GM23248 (cell line): ENCODE results near the gene SLC35G2. TPM values are rescaled to one million over a fixed set of nuclear protein-coding genes. Genes with fewer than 3 reads are reported as not detected.

Experiments used
- DNase-seq: peaks from one replicate; pipeline ENCODE4 v3.0.0-alpha.2; 2015
- H2AFZ ChIP-seq: fragments of 200-600 bp; sonication (generic); 2 replicates; pipeline ENCODE4 v1.6.1; 2016; ENCODE audit warnings: antibody characterized with exemption
- H3F3A ChIP-seq: fragments of 200-600 bp; sonication (generic); 2 replicates; pipeline ENCODE4 v1.6.1; 2016; ENCODE audit warnings: mild to moderate bottlenecking, antibody characterized with exemption, mixed run types; ENCODE audit not compliant: insufficient read depth
- H3K27ac ChIP-seq: fragments of 200-600 bp; sonication (generic); 2 replicates; pipeline ENCODE4 v1.5.1; 2016; ENCODE audit warnings: mild to moderate bottlenecking
- H3K27me3 ChIP-seq: fragments of 200-600 bp; sonication (generic); replicated peaks from 2 replicates; pipeline ENCODE4 v1.6.1; 2016; ENCODE audit warnings: mild to moderate bottlenecking; ENCODE audit not compliant: insufficient read depth
- H3K36me3 ChIP-seq: fragments of 200-600 bp; sonication (generic); 2 replicates; pipeline ENCODE4 v1.6.1; 2016; ENCODE audit warnings: low read depth, mild to moderate bottlenecking
- H3K4me1 ChIP-seq: fragments of 200-600 bp; sonication (generic); 2 replicates; pipeline ENCODE4 v1.6.1; 2016; ENCODE audit warnings: mild to moderate bottlenecking; ENCODE audit not compliant: insufficient read depth
- H3K4me2 ChIP-seq: fragments of 200-600 bp; sonication (generic); one replicate; pipeline ENCODE4 v1.6.1; 2016; ENCODE audit warnings: mild to moderate bottlenecking; ENCODE audit not compliant: unreplicated experiment
- H3K4me3 ChIP-seq: fragments of 200-600 bp; sonication (generic); 2 replicates; pipeline ENCODE4 v1.5.1; 2016; ENCODE audit warnings: mild to moderate bottlenecking
- H3K79me2 ChIP-seq: fragments of 200-600 bp; sonication (generic); 2 replicates; pipeline ENCODE4 v1.6.1; 2016; ENCODE audit warnings: mild to moderate bottlenecking; ENCODE audit not compliant: insufficient read depth
- H3K9ac ChIP-seq: fragments of 200-600 bp; sonication (generic); 2 replicates; pipeline ENCODE4 v1.6.1; 2016; ENCODE audit warnings: mild to moderate bottlenecking
- H3K9me2 ChIP-seq: fragments of 200-600 bp; sonication (generic); 2 replicates; pipeline ENCODE4 v1.6.1; 2016; ENCODE audit warnings: mixed run types, mild to moderate bottlenecking, moderate library complexity; ENCODE audit not compliant: insufficient read depth
- H3K9me3 ChIP-seq: fragments of 200-600 bp; sonication (generic); one replicate; pipeline ENCODE4 v1.6.1; 2017; ENCODE audit warnings: low read depth
- H4K20me1 ChIP-seq: fragments of 200-600 bp; sonication (generic); 2 replicates; pipeline ENCODE4 v1.6.0; 2016; ENCODE audit not compliant: insufficient read depth
- EZH2 ChIP-seq: fragments of 200-600 bp; sonication (generic); IDR thresholded peaks from 2 replicates; pipeline ENCODE4 v1.6.1; 2018; ENCODE audit warnings: antibody characterized with exemption, mild to moderate bottlenecking; ENCODE audit not compliant: insufficient read depth, poor library complexity, severe bottlenecking
- EZH2phosphoT487 ChIP-seq: fragments of 200-600 bp; sonication (generic); IDR thresholded peaks from 2 replicates; pipeline ENCODE4 v1.6.1; 2018; ENCODE audit warnings: antibody characterized with exemption, moderate library complexity, mild to moderate bottlenecking, low read depth; ENCODE audit not compliant: insufficient read depth
- WGBS, 2 experiments: methylation state at CpG; one replicate each; pipeline ENCODE4 v1.1.6; 2015 to 2017; ENCODE audit warnings: low lambda C conversion rate in 2 of 2, low coverage in 1 of 2; ENCODE audit errors: missing lambda C conversion rate in 2 of 2; 5-methylcytosine and 5-hydroxymethylcytosine counted together
- in situ Hi-C: fragments of 300-500 bp; cut with MboI; formaldehyde crosslinking; loops from 2 replicates; pipeline ENCODE4 v1.15.0; 2020
- polyA plus RNA-seq: library from polyadenylated mRNA; unstranded; fragments of >200 nt; fragmentation: Nextera tagmentation; extraction: Ambion mirVana; gene quantifications from 2 replicates; pipeline ENCODE4 v1.2.1, GENCODE V29; 2016
- total RNA-seq: library from RNA; depleted of rRNA; stranded (reverse); fragments of >200 nt; shearing (Covaris generic); gene quantifications from 2 replicates; pipeline ENCODE4 v1.2.3, GENCODE V29; 2014

The SLC35G2 gene
- total and polyA plus RNA-seq, 2 experiments from 2014 or later = 9.4 to 10.8 TPM

GRCh38 chr3:136835089-136835812 lies 16.3 kb downstream of the SLC35G2 start:
- H3K79me2 ChIP-seq = peaks cover 60% of the 10 kb centered on the region

DNA sequence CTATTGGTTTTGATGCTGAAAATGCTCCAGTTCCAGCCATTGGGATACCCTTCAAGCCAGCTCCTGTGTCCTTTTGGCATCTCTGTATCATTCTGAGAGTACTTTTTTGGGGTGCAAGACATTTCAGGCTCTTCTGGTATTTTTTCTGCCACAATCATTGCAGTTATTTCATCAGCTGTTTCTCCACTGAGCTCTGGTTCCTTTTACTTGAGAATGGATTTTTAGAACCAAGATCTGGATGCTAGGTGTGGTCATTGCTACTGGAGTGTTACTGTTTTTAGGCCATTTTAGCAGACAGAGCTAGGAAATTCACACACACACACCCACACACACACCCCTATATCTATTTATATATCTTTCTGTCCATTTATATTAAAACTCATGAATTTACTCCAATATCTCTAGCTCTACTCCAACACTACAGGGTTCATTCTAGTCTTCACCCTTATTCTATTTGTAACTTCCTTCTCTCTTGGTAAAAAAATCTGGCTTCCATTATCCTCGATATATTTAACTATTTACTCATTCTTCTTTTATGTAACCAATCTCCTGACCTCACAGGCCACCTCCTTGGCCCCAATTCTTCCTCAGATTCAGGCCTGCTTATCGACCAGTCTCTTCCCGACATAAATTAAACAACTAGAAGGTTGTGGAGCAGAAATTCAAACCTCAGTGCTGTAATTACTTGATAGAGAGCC lies 17.0 kb downstream of the SLC35G2 start:
- H3K9me3 ChIP-seq = no peaks in the 10 kb centered on the region
- H2AFZ ChIP-seq = peak overlapping the region; percentile 43; the same call in 1 of the 2 replicates
- no peaks in the 10 kb centered on the region for H3K36me3 ChIP-seq
- no peaks in the 10 kb centered on the region for H4K20me1 ChIP-seq
- peaks cover 34% of the 10 kb centered on the region for H3F3A ChIP-seq
- in situ Hi-C loops = no loop called here
- no peak overlapping the region for H3K9ac ChIP-seq
- H3K27ac ChIP-seq = peak overlapping the region; percentile 4
- peak; percentile 44 for DNase-seq
- no peaks in the 10 kb centered on the region for H3K27me3 ChIP-seq
- H3K4me3 ChIP-seq = no peak overlapping the region
- H3K4me1 ChIP-seq = peaks cover 41% of the 10 kb centered on the region
- H3K9me2 ChIP-seq = no peaks in the 10 kb centered on the region
- peak overlapping the region; percentile 30 for H3K4me2 ChIP-seq
- peaks cover 53% of the 10 kb centered on the region for H3K79me2 ChIP-seq
- WGBS, 2 experiments = 22 to 27% methylated on average over 3 of the region's 3 CpGs
- TF ChIP-seq EZH2phosphoT487 = no peak
- TF ChIP-seq EZH2 = no peak

More at GRCh38 chr3:136835089-136835812, 16.3 kb downstream of the SLC35G2 start:
- TF ChIP-seq EZH2 (no peak), EZH2phosphoT487 (no peak)
- Histone ChIP-seq H3K9me3 (no peaks in the 10 kb centered on the region), H3K4me3 (no peak overlapping the region), H3F3A (peaks cover 37% of the 10 kb centered on the region), H3K4me1 (peaks cover 37% of the 10 kb centered on the region), H3K9me2 (no peaks in the 10 kb centered on the region), H4K20me1 (no peaks in the 10 kb centered on the region), H3K27ac (peak overlapping the region; percentile 4; the same call in 1 of the 2 replicates), H3K27me3 (no peaks in the 10 kb centered on the region), H2AFZ (peak overlapping the region; percentile 43; the same call in 1 of the 2 replicates), H3K4me2 (peak overlapping the region; percentile 30), H3K9ac (no peak overlapping the region), H3K36me3 (no peaks in the 10 kb centered on the region)
- peak; percentile 5 for DNase-seq
- in situ Hi-C loops = no loop called here
- 9 to 13% methylated on average over 1 of the region's 1 CpG for WGBS, 2 experiments

- Histone ChIP-seq H3K27me3 (no peaks in the 10 kb centered on the region), H3K9ac (no peak overlapping the region), H3K36me3 (no peaks in the 10 kb centered on the region), H3K79me2 (peaks cover 46% of the 10 kb centered on the region), H3K27ac (peak overlapping the region; percentile 4), H3F3A (peaks cover 33% of the 10 kb centered on the region), H3K4me3 (no peak overlapping the region), H4K20me1 (no peaks in the 10 kb centered on the region), H3K4me1 (peaks cover 41% of the 10 kb centered on the region), H3K9me2 (no peaks in the 10 kb centered on the region), H3K9me3 (no peaks in the 10 kb centered on the region), H2AFZ (0 out of 2 replicates have a peak overlapping the region, but pooled peaks have one; percentile 43), H3K4me2 (peak overlapping the region; percentile 30)
- DNase-seq = no peak
- no peak for TF ChIP-seq EZH2
- in situ Hi-C loops = no loop called here
Observed at GRCh38 chr3:136836511-136837156, 17.7 kb downstream of the SLC35G2 start.

DNA sequence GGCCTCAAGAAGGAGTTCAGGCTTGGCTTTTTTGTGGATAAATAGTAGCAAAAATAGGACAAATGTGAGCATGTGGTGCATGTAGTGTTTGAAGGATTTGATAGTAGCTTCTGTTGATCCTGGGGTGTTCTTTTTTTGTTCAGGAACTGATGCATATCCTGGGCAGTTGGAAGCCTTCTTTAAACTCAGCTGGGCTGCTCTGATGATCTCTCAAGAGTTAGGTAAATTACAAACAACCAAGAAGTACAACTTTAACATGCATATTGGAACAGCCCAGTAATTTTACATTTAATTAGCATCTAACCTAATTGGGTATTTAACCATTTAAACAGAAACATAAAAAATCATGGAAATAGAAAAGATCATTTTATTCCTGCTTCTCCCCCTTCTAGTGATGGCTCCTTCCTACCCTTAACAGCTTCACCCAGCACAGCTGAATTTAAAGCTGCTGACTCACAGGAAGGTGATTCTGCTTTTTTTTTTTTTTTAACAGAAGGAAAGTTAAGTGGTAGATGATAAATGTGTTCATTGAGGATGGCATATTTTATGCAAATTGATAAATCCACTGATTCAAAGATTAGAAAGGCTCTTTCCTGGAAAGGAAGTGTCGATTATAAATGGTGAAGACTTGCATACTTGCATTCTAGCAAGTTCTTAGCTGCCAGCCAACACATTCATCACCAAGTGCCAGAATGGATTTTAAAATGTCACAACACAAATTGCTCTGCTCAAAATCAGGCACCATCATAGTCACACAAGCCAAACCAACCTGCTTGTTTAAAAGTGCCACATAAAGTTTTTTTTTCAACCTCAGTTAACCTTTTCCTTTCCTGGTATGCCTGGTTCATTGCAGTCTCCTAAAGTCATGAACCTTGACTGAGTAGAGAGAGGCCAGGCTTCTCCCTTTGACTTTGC lies 20.0 kb downstream of the SLC35G2 start:
- Histone ChIP-seq H3K4me1 (peaks cover 41% of the 10 kb centered on the region), H4K20me1 (no peaks in the 10 kb centered on the region), H3K79me2 (peaks cover 44% of the 10 kb centered on the region), H3F3A (peaks cover 33% of the 10 kb centered on the region), H3K9me2 (no peaks in the 10 kb centered on the region), H3K27ac (peak overlapping the region; percentile 1; the same call in 1 of the 2 replicates), H3K36me3 (no peaks in the 10 kb centered on the region), H3K4me2 (peak overlapping the region; percentile 30), H2AFZ (no peak overlapping the region), H3K27me3 (no peaks in the 10 kb centered on the region), H3K4me3 (no peak overlapping the region), H3K9me3 (no peaks in the 10 kb centered on the region), H3K9ac (no peak overlapping the region)
- in situ Hi-C loops = no loop called here
- WGBS, 2 experiments = 12 to 23% methylated on average over 1 of the region's 1 CpG
- TF ChIP-seq EZH2phosphoT487 (no peak), EZH2 (no peak)
- peak; percentile 69 for DNase-seq
